Coronary artery (tissue), 2 donors: Measurements from ENCODE around the gene CDX2.

ENCODE experiments used
- DNase-seq: peaks from one replicate; pipeline ENCODE4 v3.0.0-alpha.2; 2017; ENCODE audit warnings: low spot score
- H3K27ac ChIP-seq, 2 donors: fragments of 200-600 bp; sonication (generic); one replicate each; pipeline ENCODE4 v1.5.1; 2016 to 2019
- H3K4me3 ChIP-seq: fragments of 200-600 bp; sonication (generic); 2 replicates; pipeline ENCODE4 v1.5.1; 2016; ENCODE audit warnings: mild to moderate bottlenecking, moderate library complexity
- TF ChIP-seq, protein P1 (sequence below): fragments of 200-600 bp; sonication (generic); IDR thresholded peaks from one replicate; pipeline ENCODE4 v1.5.1; 2019; ENCODE audit warnings: antibody characterized with exemption

The CDX2 gene

DNA sequence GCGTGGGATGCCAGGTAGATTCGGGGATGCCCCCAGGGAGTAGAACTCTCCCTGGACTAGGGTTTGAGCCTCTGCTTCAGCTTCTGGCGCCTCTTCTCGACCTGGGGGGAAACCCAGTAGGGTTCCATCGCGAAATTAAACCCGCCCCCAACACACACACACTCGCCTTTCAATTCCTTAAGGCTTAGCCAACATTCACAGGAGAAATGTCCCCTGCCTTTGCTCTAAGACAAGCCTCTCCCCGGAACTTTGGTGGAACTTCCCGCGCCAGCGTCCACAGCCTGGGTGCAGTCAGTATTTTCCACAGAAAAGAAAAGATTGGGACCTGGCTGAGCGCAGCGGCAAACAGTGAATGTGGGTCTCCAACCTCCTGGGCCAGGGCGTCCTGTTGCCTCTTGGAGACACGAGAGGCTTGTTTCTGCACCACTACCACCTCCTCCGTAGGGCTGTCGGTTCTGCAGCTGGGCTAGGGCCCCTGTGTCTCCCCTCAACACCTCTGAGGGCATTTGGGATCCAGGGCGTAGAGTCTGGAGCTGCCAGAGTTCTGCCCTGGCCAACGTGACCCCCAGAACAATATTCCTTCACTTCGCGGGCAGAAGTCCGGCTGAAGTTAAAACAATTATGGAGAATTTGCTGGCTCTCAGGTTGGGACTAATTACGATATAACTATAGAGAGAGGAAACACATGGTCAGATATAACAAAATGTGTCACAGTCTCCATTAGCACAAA is 46.1 kb downstream of the CDX2 start:
- H3K27ac ChIP-seq: no peak overlapping the region
- TF ChIP-seq, protein P1, sequence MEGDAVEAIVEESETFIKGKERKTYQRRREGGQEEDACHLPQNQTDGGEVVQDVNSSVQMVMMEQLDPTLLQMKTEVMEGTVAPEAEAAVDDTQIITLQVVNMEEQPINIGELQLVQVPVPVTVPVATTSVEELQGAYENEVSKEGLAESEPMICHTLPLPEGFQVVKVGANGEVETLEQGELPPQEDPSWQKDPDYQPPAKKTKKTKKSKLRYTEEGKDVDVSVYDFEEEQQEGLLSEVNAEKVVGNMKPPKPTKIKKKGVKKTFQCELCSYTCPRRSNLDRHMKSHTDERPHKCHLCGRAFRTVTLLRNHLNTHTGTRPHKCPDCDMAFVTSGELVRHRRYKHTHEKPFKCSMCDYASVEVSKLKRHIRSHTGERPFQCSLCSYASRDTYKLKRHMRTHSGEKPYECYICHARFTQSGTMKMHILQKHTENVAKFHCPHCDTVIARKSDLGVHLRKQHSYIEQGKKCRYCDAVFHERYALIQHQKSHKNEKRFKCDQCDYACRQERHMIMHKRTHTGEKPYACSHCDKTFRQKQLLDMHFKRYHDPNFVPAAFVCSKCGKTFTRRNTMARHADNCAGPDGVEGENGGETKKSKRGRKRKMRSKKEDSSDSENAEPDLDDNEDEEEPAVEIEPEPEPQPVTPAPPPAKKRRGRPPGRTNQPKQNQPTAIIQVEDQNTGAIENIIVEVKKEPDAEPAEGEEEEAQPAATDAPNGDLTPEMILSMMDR: no peak
- no peak for DNase-seq
- H3K4me3 ChIP-seq: no peak overlapping the region

DNA sequence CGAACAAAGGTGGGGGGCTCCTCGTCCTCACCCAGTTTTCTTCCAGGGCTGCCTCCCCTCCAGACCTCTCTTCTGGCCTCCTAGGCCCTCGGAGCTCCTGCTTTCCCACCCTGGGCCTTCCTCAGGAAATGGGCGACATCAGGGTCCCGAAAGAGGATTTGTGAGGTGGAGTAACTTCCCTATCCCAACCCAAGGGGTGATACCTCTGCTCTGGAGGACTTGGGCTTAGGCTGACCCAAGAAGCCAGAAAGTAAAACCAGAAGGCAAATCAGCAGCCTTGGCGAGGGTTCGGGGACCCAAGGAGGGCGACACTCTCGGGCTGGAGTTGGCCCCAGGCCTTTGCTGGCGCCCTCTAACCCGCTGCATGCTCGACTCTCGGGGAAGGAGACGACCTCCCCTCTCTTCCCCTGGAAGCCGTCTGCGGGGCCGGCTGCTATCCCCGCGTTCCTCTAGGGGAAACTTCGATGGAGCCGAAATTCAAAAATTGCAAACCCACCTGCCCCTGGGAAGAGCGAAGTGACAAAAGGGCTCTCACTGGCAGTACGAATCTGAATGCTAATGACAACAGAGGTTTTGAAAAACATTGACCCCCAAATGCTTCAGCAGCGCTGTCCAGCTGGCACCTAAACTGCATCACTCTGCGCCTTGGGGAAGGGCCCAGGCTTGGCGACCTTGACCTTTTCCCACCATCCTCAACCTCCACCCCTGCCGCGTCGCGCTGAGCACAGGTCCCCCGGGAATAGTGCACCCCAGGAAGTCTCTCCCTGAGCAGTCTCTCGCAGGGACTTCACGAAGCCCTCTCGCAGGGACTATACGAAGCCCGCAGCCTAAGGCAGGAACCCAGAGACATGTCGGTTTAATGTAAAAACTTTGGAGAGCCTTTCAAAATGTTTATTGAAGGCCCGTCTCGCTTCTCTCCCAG is 46.9 kb downstream of the CDX2 start:
- TF ChIP-seq, protein P1: no peak
- no peak overlapping the region for H3K27ac ChIP-seq
- H3K4me3 ChIP-seq: no peak overlapping the region
- no peak for DNase-seq

DNA sequence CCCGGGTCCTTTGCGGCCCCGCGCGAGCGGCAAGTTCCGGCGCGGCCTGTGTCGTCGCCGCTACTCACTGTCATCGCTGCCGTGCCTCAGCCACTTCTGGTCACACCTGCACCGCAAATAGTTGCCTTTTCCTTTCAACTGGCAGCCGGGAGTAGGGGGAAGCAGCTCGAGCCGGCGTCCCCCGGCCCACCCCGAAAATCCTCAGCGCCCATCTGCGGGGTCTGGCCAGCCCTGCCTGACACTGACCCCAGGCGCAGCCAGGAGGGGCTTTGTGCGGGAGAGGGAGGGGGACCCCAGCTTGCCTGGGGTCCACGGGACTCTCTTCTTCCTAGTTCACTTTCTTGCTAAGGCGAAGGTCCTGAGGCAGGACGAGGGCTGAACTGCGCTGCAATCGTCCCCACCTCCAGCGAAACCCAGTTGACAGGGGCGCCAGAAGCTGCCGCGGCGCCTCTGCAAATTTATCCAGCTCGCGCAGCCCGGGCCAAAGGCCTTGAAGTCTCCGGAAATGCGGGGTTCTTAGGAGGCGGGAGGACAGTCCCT is 47.6 kb downstream of the CDX2 start:
- TF ChIP-seq, protein P1: no peak
- peak overlapping the region; percentile 66 for H3K4me3 ChIP-seq
- H3K27ac ChIP-seq: no peak overlapping the region
- DNase-seq: no peak

DNA sequence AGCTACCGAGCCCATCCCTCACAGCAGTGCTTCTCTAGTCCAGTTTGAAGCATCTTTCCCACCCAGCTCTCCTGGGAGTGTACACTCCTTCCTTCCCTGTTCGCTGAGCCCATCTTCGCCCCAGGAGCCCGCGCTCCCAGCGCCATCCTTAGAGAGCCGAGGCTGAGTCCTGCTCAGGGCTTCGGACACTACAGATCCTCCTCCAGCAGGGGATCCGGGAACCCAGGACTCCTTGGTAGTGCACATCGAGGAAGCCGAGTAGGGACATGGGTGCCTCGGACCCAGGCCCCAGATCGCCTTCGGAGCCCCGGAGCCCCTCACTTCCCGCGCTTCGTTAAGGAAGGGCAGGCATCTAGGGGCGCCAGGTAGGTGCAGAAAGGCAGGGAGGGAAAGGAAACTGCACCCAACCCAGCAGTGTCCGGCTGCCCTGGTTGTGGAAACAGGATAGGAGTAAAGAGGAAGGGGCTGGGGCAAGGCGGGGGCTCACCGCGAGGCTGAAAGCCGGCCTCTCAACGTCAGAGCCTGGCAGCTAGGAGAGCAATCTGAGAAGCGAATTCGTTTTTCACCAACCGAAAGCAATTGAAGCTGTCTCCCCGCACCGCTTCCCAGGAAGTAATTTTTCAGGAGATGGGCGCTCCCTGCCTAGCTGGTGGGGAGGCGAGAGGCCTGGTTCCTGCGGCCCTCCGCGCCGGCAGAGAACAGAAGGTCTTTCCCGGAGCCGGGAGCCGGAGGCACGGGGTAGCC is 48.3 kb downstream of the CDX2 start:
- peak overlapping the region; percentile 66 for H3K4me3 ChIP-seq
- H3K27ac ChIP-seq: no peak overlapping the region
- TF ChIP-seq, protein P1: no peak
- DNase-seq: no peak

DNA sequence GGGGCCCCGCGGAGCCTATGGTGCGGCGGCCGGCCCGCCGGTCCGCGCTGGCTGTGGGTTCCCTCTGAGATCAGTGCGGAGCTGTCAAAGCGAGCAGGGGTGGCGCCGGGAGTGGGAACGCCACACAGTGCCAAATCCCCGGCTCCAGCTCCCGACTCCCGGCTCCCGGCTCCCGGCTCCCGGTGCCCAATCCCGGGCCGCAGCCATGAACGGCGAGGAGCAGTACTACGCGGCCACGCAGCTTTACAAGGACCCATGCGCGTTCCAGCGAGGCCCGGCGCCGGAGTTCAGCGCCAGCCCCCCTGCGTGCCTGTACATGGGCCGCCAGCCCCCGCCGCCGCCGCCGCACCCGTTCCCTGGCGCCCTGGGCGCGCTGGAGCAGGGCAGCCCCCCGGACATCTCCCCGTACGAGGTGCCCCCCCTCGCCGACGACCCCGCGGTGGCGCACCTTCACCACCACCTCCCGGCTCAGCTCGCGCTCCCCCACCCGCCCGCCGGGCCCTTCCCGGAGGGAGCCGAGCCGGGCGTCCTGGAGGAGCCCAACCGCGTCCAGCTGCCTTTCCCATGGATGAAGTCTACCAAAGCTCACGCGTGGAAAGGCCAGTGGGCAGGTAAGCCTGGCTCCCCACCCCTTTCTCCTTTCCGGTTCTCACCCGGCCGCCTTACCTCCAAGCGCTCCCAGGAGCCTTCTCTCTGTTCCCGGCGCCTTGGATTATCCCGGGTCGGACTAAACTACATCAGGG is 49.0 kb downstream of the CDX2 start, which contains the start of gene PDX1:
Gene PDX1, plus strand, starts transcription at position 67 of the 743 bp plus-strand sequence. Its CDS starts 139 bp downstream, at position 206.
- no peak within 1 kb of the TSS for H3K27ac ChIP-seq
- TF ChIP-seq, protein P1: no peak
- H3K4me3 ChIP-seq: peak within 1 kb of the TSS; percentile 66
- DNase-seq: no peak

DNA sequence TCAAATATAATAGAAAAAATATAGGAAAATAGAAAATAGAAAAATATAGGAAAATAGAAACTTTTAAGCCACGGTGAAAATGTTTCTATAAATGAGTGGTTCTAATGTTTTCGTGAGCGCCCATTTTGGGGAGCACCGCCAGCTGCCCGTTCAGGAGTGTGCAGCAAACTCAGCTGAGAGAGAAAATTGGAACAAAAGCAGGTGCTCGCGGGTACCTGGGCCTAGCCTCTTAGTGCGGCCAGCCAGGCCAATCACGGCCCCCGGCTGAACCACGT is 49.5 kb downstream of the CDX2 start:
- Histone ChIP-seq H3K27ac (no peak overlapping the region), H3K4me3 (peak overlapping the region; percentile 66)
- TF ChIP-seq, protein P1: no peak
- DNase-seq: no peak
